ENCODE measurements around the gene TMIGD1. TPM values are rescaled to one million over a fixed set of nuclear protein-coding genes. Genes with fewer than 3 reads are reported as not detected.
A peak's percentile ranks its signal among the peaks of the same experiment; 100 is the strongest.

TMIGD1 gene
- total RNA-seq, 1 donor from 2014 or later, result not detected

GRCh38 chr17:30302241-30302640 lies 31.6 kb downstream of the TMIGD1 start:
- peaks cover 3% of the 10 kb centered on the region for H3K4me1 Mint-ChIP-seq
- peaks cover 2% of the 10 kb centered on the region for H3K27me3 Mint-ChIP-seq
- no peaks in the 10 kb centered on the region for H3K36me3 Mint-ChIP-seq (ENCODE audit: low read depth)
- intact Hi-C loops (cut with micrococcal nuclease), result no loop called here
- H3K4me3 Mint-ChIP-seq, result no peak overlapping the region
- H3K27ac Mint-ChIP-seq, result no peak overlapping the region
- no peaks in the 10 kb centered on the region for H3K9me3 Mint-ChIP-seq
- no peak for DNase-seq

- Mint-ChIP-seq H3K27ac (peak overlapping the region; percentile 9), H3K4me3 (no peak overlapping the region), H3K36me3 (ENCODE audit: low read depth) (no peaks in the 10 kb centered on the region), H3K9me3 (no peaks in the 10 kb centered on the region), H3K4me1 (peaks cover 3% of the 10 kb centered on the region), H3K27me3 (no peaks in the 10 kb centered on the region)
- intact Hi-C loops (cut with micrococcal nuclease), result no loop called here
- DNase-seq, result no peak
Observed at GRCh38 chr17:30300818-30301217, 33.0 kb downstream of the TMIGD1 start.

GRCh38 chr17:30299000-30299399 lies 34.9 kb downstream of the TMIGD1 start:
- Mint-ChIP-seq H3K27ac (no peak overlapping the region), H3K4me3 (no peak overlapping the region), H3K36me3 (ENCODE audit: low read depth) (no peaks in the 10 kb centered on the region), H3K9me3 (no peaks in the 10 kb centered on the region), H3K27me3 (no peaks in the 10 kb centered on the region), H3K4me1 (peaks cover 3% of the 10 kb centered on the region)
- intact Hi-C loops (cut with micrococcal nuclease), result no loop called here
- DNase-seq, result no peak

GRCh38 chr17:30297715-30298114 lies 36.1 kb downstream of the TMIGD1 start:
- Mint-ChIP-seq H3K4me1 (peaks cover 3% of the 10 kb centered on the region), H3K27me3 (no peaks in the 10 kb centered on the region), H3K36me3 (ENCODE audit: low read depth) (no peaks in the 10 kb centered on the region), H3K4me3 (no peak overlapping the region), H3K27ac (no peak overlapping the region), H3K9me3 (no peaks in the 10 kb centered on the region)
- intact Hi-C loops (cut with micrococcal nuclease), result no loop called here
- DNase-seq, result no peak

- no peaks in the 10 kb centered on the region for H3K9me3 Mint-ChIP-seq
- no peak overlapping the region for H3K27ac Mint-ChIP-seq
- no peak for DNase-seq
- intact Hi-C loops (cut with micrococcal nuclease), result no loop called here
- H3K4me3 Mint-ChIP-seq, result no peak overlapping the region
- H3K36me3 Mint-ChIP-seq (ENCODE audit: low read depth), result no peaks in the 10 kb centered on the region
- H3K27me3 Mint-ChIP-seq, result no peaks in the 10 kb centered on the region
- peaks cover 3% of the 10 kb centered on the region for H3K4me1 Mint-ChIP-seq
Observed at GRCh38 chr17:30296499-30297080, 37.3 kb downstream of the TMIGD1 start.

GRCh38 chr17:30292286-30292858 lies 41.5 kb downstream of the TMIGD1 start:
- Mint-ChIP-seq H3K27me3 (no peaks in the 10 kb centered on the region), H3K4me3 (peak overlapping the region; percentile 63), H3K9me3 (no peaks in the 10 kb centered on the region), H3K36me3 (ENCODE audit: low read depth) (peaks cover 11% of the 10 kb centered on the region), H3K27ac (no peak overlapping the region), H3K4me1 (peaks cover 15% of the 10 kb centered on the region)
- intact Hi-C loops (cut with micrococcal nuclease), result loop anchor here (5.0 kb wide), 1 partner anchor 175 kb away; the partner anchor contains the start of gene NSRP1
- DNase-seq, result no peak

- Mint-ChIP-seq H3K27me3 (no peaks in the 10 kb centered on the region), H3K4me1 (peaks cover 15% of the 10 kb centered on the region), H3K9me3 (no peaks in the 10 kb centered on the region), H3K36me3 (ENCODE audit: low read depth) (peaks cover 17% of the 10 kb centered on the region), H3K4me3 (peak within 1 kb of the TSS; percentile 91), H3K27ac (peak within 1 kb of the TSS; percentile 91)
- DNase-seq, result peak; percentile 96
- intact Hi-C loops (cut with micrococcal nuclease), result loop anchor here (1.0 to 5.0 kb wide), 2 partner anchors 41 to 174 kb away; partner anchors contain the start of gene NSRP1
Observed at GRCh38 chr17:30291543-30292285, 42.1 kb downstream of the TMIGD1 start, which contains the start of gene BLMH. Gene BLMH, minus strand, starts transcription at chr17:30291944. Its CDS starts 125 bp downstream, at chr17:30291819.

- H3K9me3 Mint-ChIP-seq, result no peaks in the 10 kb centered on the region
- peak overlapping the region; percentile 91 for H3K4me3 Mint-ChIP-seq
- no peaks in the 10 kb centered on the region for H3K27me3 Mint-ChIP-seq
- intact Hi-C loops (cut with micrococcal nuclease), result loop anchor here (1.0 to 5.0 kb wide), 2 partner anchors 41 to 174 kb away; partner anchors contain the start of gene NSRP1
- H3K4me1 Mint-ChIP-seq, result peaks cover 15% of the 10 kb centered on the region
- peak overlapping the region; percentile 91 for H3K27ac Mint-ChIP-seq
- DNase-seq, result peak; percentile 81
- peaks cover 24% of the 10 kb centered on the region for H3K36me3 Mint-ChIP-seq (ENCODE audit: low read depth)
Observed at GRCh38 chr17:30290696-30291542, 42.9 kb downstream of the TMIGD1 start.

GRCh38 chr17:30290077-30290476 lies 43.8 kb downstream of the TMIGD1 start:
- Mint-ChIP-seq H3K4me3 (peak overlapping the region; percentile 91), H3K36me3 (ENCODE audit: low read depth) (peaks cover 30% of the 10 kb centered on the region), H3K27me3 (no peaks in the 10 kb centered on the region), H3K4me1 (peaks cover 15% of the 10 kb centered on the region), H3K9me3 (no peaks in the 10 kb centered on the region), H3K27ac (no peak overlapping the region)
- DNase-seq, result no peak
- intact Hi-C loops (cut with micrococcal nuclease), result loop anchor here (5.0 kb wide), 1 partner anchor 173 kb away; the partner anchor contains the start of gene NSRP1

- H3K4me3 Mint-ChIP-seq, result no peak overlapping the region
- DNase-seq, result no peak
- no peaks in the 10 kb centered on the region for H3K27me3 Mint-ChIP-seq
- no peak overlapping the region for H3K27ac Mint-ChIP-seq
- intact Hi-C loops (cut with micrococcal nuclease), result no loop called here
- no peaks in the 10 kb centered on the region for H3K9me3 Mint-ChIP-seq
- H3K36me3 Mint-ChIP-seq (ENCODE audit: low read depth), result peaks cover 53% of the 10 kb centered on the region
- peaks cover 2% of the 10 kb centered on the region for H3K4me1 Mint-ChIP-seq
Observed at GRCh38 chr17:30279156-30279555, 54.7 kb downstream of the TMIGD1 start.

- Mint-ChIP-seq H3K4me3 (no peak overlapping the region), H3K9me3 (no peaks in the 10 kb centered on the region), H3K27me3 (no peaks in the 10 kb centered on the region), H3K27ac (no peak overlapping the region), H3K36me3 (ENCODE audit: low read depth) (peaks cover 52% of the 10 kb centered on the region), H3K4me1 (peaks cover 2% of the 10 kb centered on the region)
- intact Hi-C loops (cut with micrococcal nuclease), result no loop called here
- DNase-seq, result no peak
Observed at GRCh38 chr17:30278032-30278431, 55.8 kb downstream of the TMIGD1 start.

GRCh38 chr17:30275911-30276310 lies 57.9 kb downstream of the TMIGD1 start:
- H3K36me3 Mint-ChIP-seq (ENCODE audit: low read depth), result peaks cover 59% of the 10 kb centered on the region
- intact Hi-C loops (cut with micrococcal nuclease), result no loop called here
- H3K4me1 Mint-ChIP-seq, result peaks cover 2% of the 10 kb centered on the region
- H3K4me3 Mint-ChIP-seq, result no peak overlapping the region
- DNase-seq, result no peak
- H3K27ac Mint-ChIP-seq, result no peak overlapping the region
- no peaks in the 10 kb centered on the region for H3K27me3 Mint-ChIP-seq
- H3K9me3 Mint-ChIP-seq, result no peaks in the 10 kb centered on the region

- Mint-ChIP-seq H3K27me3 (no peaks in the 10 kb centered on the region), H3K36me3 (ENCODE audit: low read depth) (peaks cover 59% of the 10 kb centered on the region), H3K9me3 (no peaks in the 10 kb centered on the region), H3K27ac (no peak overlapping the region), H3K4me1 (peaks cover 2% of the 10 kb centered on the region), H3K4me3 (no peak overlapping the region)
- DNase-seq, result no peak
- intact Hi-C loops (cut with micrococcal nuclease), result no loop called here
Observed at GRCh38 chr17:30274887-30275286, 59.0 kb downstream of the TMIGD1 start.
